GM12874 (cell line): ENCODE data around the gene IMPG1.

ENCODE experiments used
- CTCF ChIP-seq: IDR thresholded peaks from 2 replicates; pipeline ENCODE4 v1.5.1; 2011; ENCODE audit warnings: low read depth, mild to moderate bottlenecking, control low read depth, low read length, moderate library complexity; ENCODE audit not compliant: insufficient read depth

The IMPG1 gene

GRCh38 chr6:75884822-75885221 lies 187.6 kb downstream of the IMPG1 start:
- TF ChIP-seq CTCF = no peak

DNA sequence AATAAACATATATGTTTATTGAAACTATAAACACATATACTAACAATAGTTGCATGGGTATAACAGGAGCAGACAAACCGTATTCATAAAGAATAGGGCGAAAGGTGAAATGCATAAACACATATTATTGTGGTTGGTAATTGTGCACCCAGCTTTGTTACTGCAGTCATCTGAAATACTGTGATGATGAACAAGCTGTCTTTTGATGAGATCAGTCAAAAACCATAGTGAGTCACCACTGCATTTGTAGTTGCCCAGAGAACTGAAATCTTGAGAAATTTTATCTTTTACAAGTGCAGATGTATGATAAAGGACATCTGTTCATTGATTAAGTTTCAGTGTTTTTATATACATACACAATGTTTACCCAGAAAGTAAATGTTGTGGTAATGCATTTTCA lies 189.7 kb downstream of the IMPG1 start:
- TF ChIP-seq CTCF = no peak

DNA sequence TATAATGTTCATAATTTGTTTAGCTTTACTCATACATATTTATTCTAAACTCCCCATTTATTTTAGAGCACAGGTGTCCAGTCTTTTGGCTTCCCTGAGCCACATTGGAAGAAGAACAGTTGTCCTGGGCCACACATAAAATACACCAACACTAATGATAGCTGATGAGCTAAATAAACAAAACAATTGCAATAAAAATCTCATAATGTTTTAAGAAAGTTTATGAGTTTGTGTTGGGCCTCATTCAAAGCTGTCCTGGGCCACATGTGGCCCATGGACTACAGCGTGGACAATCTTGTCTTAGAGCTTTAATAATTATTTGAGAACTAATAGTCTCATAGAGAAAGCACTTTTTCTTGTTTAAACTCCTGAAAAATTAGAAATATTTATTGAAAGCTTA lies 192.2 kb downstream of the IMPG1 start:
- TF ChIP-seq CTCF = no peak

DNA sequence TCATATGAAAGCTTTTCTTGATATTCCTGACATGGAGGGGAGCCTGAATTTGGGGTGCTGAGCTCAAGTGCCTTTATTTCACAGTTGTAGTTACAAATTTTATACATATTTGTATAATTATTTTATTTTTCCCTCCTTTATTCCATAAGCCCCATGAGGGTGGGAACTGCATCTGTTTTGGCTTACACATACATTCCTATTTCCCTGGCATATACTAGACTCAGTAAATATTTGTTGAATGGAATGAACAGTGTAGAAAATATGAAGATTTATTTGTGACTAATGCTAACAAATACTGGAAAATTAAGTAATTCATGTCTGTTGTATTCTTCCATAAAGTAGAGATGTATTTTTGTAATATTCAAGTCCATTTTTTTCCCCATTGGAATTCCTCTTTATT lies 196.3 kb downstream of the IMPG1 start:
- no peak for TF ChIP-seq CTCF

DNA sequence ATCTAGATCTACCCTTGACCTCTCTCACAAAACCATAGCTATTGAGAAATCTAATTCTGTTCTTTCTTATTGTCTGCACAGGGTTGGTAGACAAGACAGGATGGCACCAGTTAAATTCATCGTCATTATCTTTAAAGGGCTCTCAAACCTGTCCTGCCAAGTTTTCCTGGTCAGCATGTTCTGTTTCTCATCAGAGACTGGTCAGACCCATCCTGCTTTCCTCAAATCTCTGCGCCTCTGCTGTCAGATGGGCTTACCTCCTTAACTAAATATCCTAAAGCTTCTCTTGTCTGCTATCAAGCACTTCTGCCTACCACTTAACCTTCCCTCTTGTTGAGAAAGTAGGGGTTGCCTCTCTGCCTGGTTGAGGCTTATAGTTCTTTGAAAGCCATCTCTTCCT lies 198.2 kb downstream of the IMPG1 start:
- TF ChIP-seq CTCF = no peak
